VCaP (cell line): Measurements from ENCODE around the gene GSS.

Experiments used
- H3K27ac ChIP-seq: fragments of 450-650 bp; 2 replicates; pipeline ENCODE4 v1.5.1; 2017
- CTCF ChIP-seq: fragments of 450-650 bp; conservative IDR thresholded peaks from 2 replicates; pipeline ENCODE4 v1.5.1; 2017; ENCODE audit warnings: mild to moderate bottlenecking, moderate library complexity

GSS gene

GRCh38 chr20:34891166-34892062 lies 64.2 kb downstream of the GSS start:
- no peak overlapping the region for H3K27ac ChIP-seq
- TF ChIP-seq CTCF, result no peak

- TF ChIP-seq CTCF, result no peak
- H3K27ac ChIP-seq, result no peak overlapping the region
Measured at GRCh38 chr20:34888468-34888867, 67.1 kb downstream of the GSS start.

GRCh38 chr20:34887023-34887422 lies 68.6 kb downstream of the GSS start:
- H3K27ac ChIP-seq, result peak overlapping the region; percentile 55; the same call in 1 of the 2 replicates
- no peak for TF ChIP-seq CTCF

GRCh38 chr20:34886122-34886521 lies 69.5 kb downstream of the GSS start:
- peak overlapping the region; percentile 55 for H3K27ac ChIP-seq
- no peak for TF ChIP-seq CTCF

- no peak for TF ChIP-seq CTCF
- H3K27ac ChIP-seq, result 0 out of 2 replicates have a peak overlapping the region, but pooled peaks have one; percentile 55
Measured at GRCh38 chr20:34884260-34884659, 71.3 kb downstream of the GSS start.

GRCh38 chr20:34883809-34884208 lies 71.8 kb downstream of the GSS start:
- no peak for TF ChIP-seq CTCF
- H3K27ac ChIP-seq, result no peak overlapping the region

- H3K27ac ChIP-seq, result no peak overlapping the region
- no peak for TF ChIP-seq CTCF
Measured at GRCh38 chr20:34883087-34883688, 72.4 kb downstream of the GSS start.
